ENCODE results near the gene CD84.
"Not testable (repeated sequence)": the region's sequence is repeated elsewhere in the genome, so short reads cannot be mapped to it uniquely, and the experiment has no call there.

Gene CD84, protein sequence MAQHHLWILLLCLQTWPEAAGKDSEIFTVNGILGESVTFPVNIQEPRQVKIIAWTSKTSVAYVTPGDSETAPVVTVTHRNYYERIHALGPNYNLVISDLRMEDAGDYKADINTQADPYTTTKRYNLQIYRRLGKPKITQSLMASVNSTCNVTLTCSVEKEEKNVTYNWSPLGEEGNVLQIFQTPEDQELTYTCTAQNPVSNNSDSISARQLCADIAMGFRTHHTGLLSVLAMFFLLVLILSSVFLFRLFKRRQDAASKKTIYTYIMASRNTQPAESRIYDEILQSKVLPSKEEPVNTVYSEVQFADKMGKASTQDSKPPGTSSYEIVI

DNA sequence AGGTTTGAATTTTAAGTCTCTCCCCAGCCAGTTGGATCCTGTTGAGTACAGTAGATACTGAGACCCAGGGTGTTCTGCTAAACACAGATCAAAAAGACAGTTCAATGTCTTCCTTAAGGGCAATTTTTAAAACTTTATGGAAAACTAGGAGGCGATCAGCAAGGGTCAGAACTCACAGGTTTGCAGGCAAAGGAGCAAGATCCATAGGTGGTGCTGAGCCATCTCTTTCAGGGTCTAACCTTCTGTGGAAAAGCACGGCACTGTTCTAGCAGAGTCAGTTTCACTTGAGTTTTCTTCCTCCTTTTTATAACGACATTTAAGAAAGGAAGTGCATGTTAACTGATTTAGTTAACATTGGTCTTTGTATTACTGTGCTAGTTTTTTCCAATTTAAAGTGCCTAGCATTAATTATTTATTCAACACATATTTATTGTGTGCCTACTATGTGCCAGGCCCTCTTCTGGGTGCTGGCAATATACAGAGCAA, at the start of gene CD84:
Gene CD84, minus strand, starts transcription at position 281 of the 486 bp plus-strand sequence. Its CDS starts 59 bp downstream, at position 222.
- Histone ChIP-seq H3K36me3 (ENCODE audit: insufficient read depth, low read length) (no peaks in the 10 kb centered on the region), H3K4me3 (no peak within 1 kb of the TSS), H3K9me3 (ENCODE audit: low read depth, low read length) (no peaks in the 10 kb centered on the region), H3K9ac (ENCODE audit: insufficient read length) (no peak within 1 kb of the TSS), H3K27ac (no peak within 1 kb of the TSS)
- TF ChIP-seq POLR2AphosphoS5 (IDR thresholded peaks at IDR 0.05; ENCODE audit: borderline replicate concordance, low read depth, low read length) (no peak), FOXP2 (optimal IDR thresholded peaks at IDR 0.05; ENCODE audit: control extremely low read depth, extremely low read length, insufficient read depth) (no peak), EZH2 (IDR thresholded peaks at IDR 0.05) (no peak)
- no peak for DNase-seq (ENCODE audit: low read depth, low spot score)

DNA sequence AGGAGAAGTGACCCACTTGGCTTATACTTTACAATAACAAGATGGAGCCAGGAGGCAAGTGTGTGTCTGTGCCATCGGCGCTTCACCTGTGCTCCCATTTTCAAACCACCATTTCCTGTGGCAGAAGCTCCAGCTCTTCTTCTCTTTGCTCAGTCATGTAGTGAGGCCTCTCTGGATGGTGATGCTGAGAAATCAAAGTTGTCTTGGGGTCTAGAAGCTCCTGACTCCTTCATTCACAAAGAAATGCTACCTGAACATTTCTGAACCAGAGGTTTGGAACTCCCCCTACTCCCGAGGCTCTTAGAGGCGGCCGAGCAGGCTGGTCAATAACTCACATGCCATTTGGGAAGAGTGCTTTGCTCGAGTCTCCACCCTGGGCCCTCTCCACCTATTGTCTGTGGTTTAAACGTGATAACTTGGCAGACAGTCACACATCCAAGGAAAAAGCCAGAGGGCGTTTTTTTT, 49.5 kb upstream of the CD84 start:
- no peak overlapping the region for H3K4me3 ChIP-seq
- H3K36me3 ChIP-seq (ENCODE audit: insufficient read depth, low read length): no peaks in the 10 kb centered on the region
- no peak for DNase-seq (ENCODE audit: low read depth, low spot score)
- TF ChIP-seq POLR2AphosphoS5 (IDR thresholded peaks at IDR 0.05; ENCODE audit: borderline replicate concordance, low read depth, low read length) (no peak), FOXP2 (optimal IDR thresholded peaks at IDR 0.05; ENCODE audit: control extremely low read depth, extremely low read length, insufficient read depth) (no peak), EZH2 (IDR thresholded peaks at IDR 0.05) (no peak)
- no peak overlapping the region for H3K27ac ChIP-seq
- H3K9me3 ChIP-seq (ENCODE audit: low read depth, low read length): no peaks in the 10 kb centered on the region
- H3K9ac ChIP-seq (ENCODE audit: insufficient read length): no peak overlapping the region

DNA sequence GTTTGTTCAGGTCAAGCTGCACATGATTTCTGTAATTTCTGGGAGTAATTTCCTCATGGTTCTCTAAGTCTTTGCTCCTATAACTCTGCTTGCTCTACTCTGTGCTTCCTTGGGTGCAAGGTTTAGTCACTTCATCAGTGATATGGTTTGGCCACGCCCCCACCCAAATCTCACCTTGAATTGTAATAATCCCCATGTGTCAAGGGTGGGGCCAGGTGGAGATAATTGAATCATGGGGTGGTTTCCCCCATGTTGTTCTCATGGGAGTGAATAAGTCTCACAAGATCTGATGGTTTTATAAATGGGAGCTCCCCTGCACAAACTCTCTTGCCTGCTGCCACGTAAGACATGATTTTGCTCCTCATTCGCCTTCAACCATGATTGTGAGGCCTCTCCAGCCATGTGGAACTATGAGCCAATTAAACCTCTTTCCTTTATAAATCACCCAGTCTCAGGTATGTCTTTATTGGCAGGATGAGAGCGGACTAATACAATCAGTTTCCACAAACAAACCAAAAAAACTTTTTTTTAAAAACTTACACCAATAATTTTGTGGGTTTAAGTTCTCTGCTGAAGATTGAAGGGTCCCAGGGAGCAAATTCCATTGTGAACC, 48.5 kb upstream of the CD84 start:
- H3K27ac ChIP-seq; H3K9ac ChIP-seq (ENCODE audit: insufficient read length); H3K36me3 ChIP-seq (ENCODE audit: insufficient read depth, low read length); DNase-seq (ENCODE audit: low read depth, low spot score); H3K4me3 ChIP-seq; H3K9me3 ChIP-seq (ENCODE audit: low read depth, low read length): not testable (repeated sequence)

DNA sequence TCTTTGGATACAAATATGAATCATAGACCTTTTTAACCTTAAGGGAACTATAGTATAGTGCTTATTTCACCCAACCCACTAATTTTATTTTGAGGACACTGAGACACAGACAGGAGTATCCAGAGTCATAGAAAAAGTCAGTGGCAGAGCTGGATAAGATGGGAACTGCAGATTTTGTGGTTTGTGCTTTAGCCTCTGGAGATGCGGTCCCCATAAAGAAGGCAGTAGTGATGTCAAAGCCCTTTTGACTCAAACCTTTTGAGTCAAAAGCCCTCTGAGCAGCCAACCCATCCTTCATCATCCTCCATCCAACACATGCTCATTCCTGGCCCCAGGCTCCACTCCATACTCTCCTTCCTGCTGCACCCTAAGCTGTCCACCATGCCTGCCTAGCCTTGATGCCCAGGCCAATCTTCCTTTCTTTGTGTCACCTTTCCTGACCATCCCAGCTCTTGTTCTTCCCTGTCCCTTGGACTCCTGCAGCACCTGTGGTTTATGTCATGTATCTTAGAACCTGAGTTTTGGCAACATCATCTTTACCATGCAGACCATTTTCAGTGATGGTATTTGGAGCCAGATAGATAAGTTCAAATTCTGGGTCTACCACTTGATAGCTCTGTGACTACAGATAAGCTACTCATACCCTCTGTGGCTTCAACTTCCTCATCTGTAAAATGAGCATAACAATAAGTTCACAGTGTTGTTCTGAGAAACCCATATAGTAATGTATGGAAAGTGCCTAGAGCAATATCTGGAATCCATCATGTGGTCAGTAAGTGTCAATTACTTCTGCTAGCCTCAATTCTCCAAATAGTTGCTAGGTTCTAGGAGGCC, 47.4 kb upstream of the CD84 start:
- TF ChIP-seq FOXP2 (optimal IDR thresholded peaks at IDR 0.05; ENCODE audit: control extremely low read depth, extremely low read length, insufficient read depth) (no peak), EZH2 (IDR thresholded peaks at IDR 0.05) (no peak), POLR2AphosphoS5 (IDR thresholded peaks at IDR 0.05; ENCODE audit: borderline replicate concordance, low read depth, low read length) (no peak)
- DNase-seq (ENCODE audit: low read depth, low spot score): no peak
- Histone ChIP-seq H3K27ac (no peak overlapping the region), H3K9ac (ENCODE audit: insufficient read length) (no peak overlapping the region), H3K9me3 (ENCODE audit: low read depth, low read length) (no peaks in the 10 kb centered on the region), H3K36me3 (ENCODE audit: insufficient read depth, low read length) (no peaks in the 10 kb centered on the region), H3K4me3 (no peak overlapping the region)

DNA sequence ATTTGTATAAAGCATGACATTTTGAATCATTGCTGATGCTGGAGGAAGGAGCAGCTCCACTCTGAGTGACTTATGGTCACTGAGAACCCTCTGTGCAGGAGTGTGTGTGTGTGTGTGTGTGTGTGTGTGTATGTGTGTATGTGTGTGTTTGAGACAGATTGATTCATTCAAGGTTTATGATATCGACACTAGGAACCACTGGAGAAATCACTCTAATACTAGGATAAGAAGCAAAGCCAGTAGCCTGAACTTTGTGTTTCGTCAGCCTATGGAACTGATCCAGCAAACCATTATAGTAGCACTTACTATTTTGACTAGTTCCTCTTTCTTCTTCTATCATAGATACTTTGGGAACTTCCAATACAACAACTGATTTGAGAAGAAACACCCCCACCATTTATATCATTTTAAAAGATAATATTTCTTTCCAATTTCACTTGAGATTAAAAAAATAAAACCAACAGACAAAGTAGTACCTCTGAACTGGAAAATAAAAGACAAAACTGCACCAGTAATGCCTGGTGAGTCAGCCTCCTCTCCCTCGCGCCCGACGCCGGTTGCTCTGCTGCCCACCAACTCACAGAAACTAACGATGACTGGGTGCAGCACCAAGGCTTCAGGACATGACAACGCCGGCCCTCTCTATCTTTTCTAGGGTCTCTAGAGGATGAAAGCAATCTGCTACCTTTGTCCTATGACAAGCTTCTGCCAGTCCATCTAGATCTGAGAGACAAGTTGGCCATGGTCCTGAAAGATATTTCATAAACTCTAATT, 46.6 kb upstream of the CD84 start:
- no peak for DNase-seq (ENCODE audit: low read depth, low spot score)
- H3K9me3 ChIP-seq (ENCODE audit: low read depth, low read length): no peaks in the 10 kb centered on the region
- H3K9ac ChIP-seq (ENCODE audit: insufficient read length): no peak overlapping the region
- no peak overlapping the region for H3K27ac ChIP-seq
- no peak overlapping the region for H3K4me3 ChIP-seq
- H3K36me3 ChIP-seq (ENCODE audit: insufficient read depth, low read length): no peaks in the 10 kb centered on the region
- TF ChIP-seq EZH2 (IDR thresholded peaks at IDR 0.05): no peak
- TF ChIP-seq POLR2AphosphoS5 (IDR thresholded peaks at IDR 0.05; ENCODE audit: borderline replicate concordance, low read depth, low read length): no peak
- no peak for TF ChIP-seq FOXP2 (optimal IDR thresholded peaks at IDR 0.05; ENCODE audit: control extremely low read depth, extremely low read length, insufficient read depth)

DNA sequence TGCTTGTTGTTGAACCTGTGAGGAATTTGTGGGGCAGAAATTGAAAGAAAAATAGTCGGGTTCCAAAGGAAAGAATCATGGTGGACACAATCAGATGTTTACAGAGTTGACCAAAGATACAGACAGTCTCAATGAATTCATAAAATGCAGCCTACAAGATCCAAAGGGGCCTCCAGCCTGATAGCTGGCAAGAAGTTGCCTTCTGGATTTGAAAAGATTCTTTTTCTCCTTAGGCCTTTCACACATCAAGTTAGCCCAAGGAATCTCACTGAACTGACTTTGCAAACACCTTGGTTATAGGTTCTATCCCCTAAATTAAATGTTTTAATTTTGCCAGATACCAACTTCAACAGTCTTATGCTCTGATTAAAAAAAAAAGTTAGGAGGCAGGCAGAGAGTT, 46.0 kb upstream of the CD84 start:
- Histone ChIP-seq H3K4me3 (no peak overlapping the region), H3K27ac (no peak overlapping the region), H3K36me3 (ENCODE audit: insufficient read depth, low read length) (no peaks in the 10 kb centered on the region), H3K9me3 (ENCODE audit: low read depth, low read length) (no peaks in the 10 kb centered on the region), H3K9ac (ENCODE audit: insufficient read length) (no peak overlapping the region)
- TF ChIP-seq EZH2 (IDR thresholded peaks at IDR 0.05) (no peak), FOXP2 (optimal IDR thresholded peaks at IDR 0.05; ENCODE audit: control extremely low read depth, extremely low read length, insufficient read depth) (no peak), POLR2AphosphoS5 (IDR thresholded peaks at IDR 0.05; ENCODE audit: borderline replicate concordance, low read depth, low read length) (no peak)
- DNase-seq (ENCODE audit: low read depth, low spot score): no peak

DNA sequence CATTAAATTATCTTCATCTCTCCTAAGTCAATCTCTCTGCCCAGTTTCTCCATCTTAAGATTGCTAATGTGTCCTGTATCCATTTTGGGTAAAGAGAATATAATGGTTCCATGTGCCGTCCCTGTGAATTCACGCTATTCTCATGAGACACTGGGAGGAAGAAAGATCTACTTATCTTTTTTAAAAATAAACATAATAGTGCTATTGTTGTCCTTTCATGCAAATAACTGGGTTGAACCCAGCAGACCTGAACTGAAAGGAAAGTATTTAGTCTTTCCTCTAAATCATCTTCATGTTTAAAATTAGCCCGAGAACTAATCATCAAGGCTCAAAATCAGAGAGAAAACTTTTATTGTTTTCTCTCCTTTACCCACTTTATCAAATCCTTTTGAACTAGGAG, 45.2 kb upstream of the CD84 start:
- TF ChIP-seq FOXP2 (optimal IDR thresholded peaks at IDR 0.05; ENCODE audit: control extremely low read depth, extremely low read length, insufficient read depth) (no peak), EZH2 (IDR thresholded peaks at IDR 0.05) (no peak), POLR2AphosphoS5 (IDR thresholded peaks at IDR 0.05; ENCODE audit: borderline replicate concordance, low read depth, low read length) (no peak)
- H3K9me3 ChIP-seq (ENCODE audit: low read depth, low read length): no peaks in the 10 kb centered on the region
- H3K9ac ChIP-seq (ENCODE audit: insufficient read length): no peak overlapping the region
- no peak overlapping the region for H3K4me3 ChIP-seq
- H3K27ac ChIP-seq: no peak overlapping the region
- no peaks in the 10 kb centered on the region for H3K36me3 ChIP-seq (ENCODE audit: insufficient read depth, low read length)
- DNase-seq (ENCODE audit: low read depth, low spot score): no peak

All from SK-N-MC (cell line).